Stimulated activated CD4-positive, alpha-beta T cell treated with anti-CD3 and anti-CD28 coated beads, TNF-alpha, amount 100 ng/mL, for 48 hours (primary cell): Measurements from ENCODE around the gene HCFC1R1.
"Not testable (repeated sequence)": the region's sequence is repeated elsewhere in the genome, so short reads cannot be mapped to it uniquely, and the experiment has no call there.

Experiments
- DNase-seq, 3 donors: peaks; one replicate each; pipeline ENCODE4 v3.0.0-alpha.2; 2020; ENCODE audit warnings: low read depth in 3 of 3

The HCFC1R1 gene, protein sequence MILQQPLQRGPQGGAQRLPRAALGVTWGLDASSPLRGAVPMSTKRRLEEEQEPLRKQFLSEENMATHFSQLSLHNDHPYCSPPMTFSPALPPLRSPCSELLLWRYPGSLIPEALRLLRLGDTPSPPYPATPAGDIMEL

DNA sequence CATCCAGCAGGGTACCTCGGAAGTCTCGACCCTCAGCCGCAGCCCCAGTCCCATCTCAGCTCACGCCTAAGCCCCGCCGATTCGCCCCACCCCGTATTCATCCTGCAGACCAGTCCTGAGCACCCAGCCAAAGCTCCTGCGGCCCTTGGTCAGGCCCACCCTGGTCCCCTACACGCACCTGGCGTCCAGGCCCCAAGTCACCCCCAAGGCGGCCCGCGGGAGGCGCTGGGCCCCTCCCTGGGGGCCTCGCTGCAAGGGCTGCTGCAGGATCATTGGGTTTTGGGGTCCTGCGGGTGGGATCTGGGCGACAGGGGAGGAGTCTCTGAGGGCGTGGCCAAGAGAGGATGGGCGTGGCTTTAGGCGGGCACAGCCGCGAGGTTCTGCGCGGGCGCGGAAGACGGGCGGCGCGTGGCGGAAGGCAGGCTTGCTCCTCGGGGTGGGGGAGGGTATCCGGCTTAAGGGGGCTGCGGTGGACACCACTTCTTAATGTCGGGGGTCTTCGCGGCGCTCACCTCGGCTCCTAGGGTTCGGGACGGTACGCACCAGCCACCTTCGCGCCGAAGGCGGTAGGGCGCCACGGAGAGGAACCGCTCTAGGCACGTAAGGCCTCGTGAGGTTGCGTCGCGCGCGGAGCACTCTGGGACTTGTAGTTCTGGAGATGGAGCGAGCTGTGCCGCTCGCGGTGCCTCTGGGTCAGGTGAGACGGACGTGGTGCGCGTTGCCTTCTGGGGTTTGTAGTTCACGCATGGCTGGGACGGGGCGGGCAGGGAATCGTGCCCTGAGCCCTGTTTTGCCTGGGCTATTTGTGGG lies at the start of gene HCFC1R1, which contains the start of gene THOC6:
TSS of gene HCFC1R1 (minus strand) at position 274 of the 810 bp plus-strand sequence. CDS start at position 273, 1 bp downstream.
TSS of gene THOC6 (plus strand) at position 367 of the 810 bp plus-strand sequence. CDS start at position 659, 292 bp downstream.
- peak; percentile 92 to 93 (median 92) for DNase-seq

DNA sequence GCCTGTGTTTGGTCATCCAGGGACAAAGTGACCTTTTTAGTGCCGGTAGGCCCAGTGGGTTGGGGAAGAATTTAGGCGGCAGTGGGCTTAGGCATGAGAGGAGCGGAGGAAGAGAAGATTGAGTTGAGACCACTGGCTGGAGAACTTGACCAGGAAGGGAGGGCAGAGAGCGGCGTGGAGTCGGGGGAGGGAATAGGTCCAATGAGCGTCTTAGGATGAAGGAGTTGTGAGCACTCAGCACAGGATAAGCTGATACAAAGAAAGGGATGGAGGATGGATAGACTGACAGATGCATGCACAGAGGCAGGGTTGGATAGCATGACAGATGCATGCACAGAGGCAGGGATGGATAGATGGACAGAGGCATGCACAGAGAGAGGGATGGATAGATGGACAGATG lies 49.7 kb upstream of the HCFC1R1 start:
- DNase-seq, result no peak

DNA sequence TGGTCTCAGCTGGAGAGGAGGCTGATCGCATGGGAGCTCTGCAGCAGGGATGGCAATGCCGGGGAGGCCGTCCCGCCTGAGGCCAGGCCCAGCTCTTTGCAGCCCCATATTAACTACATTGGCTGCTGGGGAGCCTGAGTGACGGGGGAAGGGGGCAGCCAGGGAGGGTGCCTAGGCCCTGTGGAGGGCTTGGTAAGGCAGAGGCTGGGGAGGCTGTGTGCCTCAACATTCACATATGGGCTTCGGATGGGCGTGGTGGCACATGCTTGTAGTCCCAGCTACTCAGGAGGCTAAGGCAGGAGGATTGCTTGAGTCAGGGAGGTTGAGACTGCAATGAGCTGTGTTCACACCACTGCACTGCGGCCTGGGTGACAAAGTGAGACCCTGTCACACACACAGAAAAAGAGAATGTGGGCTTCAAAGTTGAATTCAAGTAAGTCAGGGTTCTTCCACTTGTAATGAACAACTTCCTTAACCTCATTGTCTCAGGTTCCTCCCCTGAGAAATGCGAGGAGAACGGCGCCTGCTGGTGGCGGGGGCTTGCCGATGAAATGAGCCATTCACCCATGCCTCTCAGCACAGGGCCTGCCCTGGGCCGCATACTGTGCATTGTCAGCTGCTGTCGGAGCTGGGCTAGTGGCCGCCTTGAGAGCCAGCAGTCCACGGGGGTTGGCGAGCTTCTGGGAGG lies 49.0 kb upstream of the HCFC1R1 start:
- DNase-seq, result not testable (repeated sequence)

DNA sequence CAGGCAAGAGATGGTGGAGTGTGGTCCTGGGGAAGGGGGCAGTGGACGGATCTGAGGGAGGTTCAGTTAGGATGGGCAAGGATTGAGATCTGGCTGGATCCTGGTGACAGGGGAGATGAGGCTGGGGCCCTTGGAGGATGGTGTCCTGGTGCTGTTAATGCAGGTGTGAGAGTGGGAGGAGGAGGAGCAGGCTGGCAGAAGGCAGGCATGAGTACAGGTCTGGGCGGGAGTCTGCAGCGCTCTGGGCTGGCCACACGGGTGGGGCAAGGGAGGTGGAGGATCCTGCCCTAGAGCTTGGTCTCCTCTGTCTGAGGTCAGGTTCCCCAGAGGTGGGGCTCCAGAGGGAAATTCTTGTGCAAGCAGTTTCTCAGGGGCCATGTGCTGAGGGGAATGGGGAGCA lies 48.4 kb upstream of the HCFC1R1 start:
- not testable (repeated sequence) for DNase-seq

DNA sequence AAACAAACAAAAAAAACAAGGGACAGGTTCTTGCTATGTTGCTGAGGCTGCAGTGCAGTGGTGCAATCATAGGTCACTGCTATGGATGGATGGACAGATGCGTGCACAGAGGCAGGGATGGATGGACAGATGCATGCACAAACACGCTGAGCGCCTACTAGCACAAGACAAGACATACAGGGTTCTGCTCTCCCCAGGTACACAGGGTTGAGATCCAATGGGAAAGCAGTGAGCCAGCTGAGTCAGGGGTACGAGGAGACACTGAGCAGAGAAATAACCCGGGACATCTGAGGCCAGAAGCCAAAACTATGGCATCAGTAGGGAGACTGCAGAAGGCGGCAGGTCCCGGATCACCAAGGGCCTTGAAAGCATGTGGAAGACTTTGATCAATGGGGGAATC lies 47.9 kb upstream of the HCFC1R1 start:
- no peak for DNase-seq

DNA sequence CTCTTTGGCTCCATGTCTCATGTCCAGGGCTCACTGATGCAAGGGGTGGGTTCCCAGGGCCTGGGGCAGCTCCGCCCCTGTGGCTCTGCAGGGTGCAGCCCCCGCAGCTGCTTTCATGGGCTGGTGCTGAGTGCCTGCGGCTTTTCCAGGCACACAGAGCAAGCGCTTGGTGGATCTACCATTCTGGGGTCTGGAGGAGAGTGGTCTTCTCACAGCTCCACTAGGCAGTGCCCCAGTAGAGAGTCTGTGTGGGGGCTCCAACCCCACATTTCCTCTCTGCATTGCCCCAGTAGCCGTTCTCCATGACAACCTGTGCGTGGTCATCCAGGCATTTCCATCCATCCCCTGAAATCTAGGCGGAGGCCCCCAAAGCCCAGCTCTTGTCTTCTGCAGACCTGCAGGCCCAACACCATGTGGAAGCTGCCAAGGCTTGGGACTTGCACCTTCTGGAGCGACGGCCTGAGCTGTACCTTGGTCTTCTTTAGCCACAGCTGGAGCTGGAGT lies 46.9 kb upstream of the HCFC1R1 start:
- DNase-seq, result no peak

DNA sequence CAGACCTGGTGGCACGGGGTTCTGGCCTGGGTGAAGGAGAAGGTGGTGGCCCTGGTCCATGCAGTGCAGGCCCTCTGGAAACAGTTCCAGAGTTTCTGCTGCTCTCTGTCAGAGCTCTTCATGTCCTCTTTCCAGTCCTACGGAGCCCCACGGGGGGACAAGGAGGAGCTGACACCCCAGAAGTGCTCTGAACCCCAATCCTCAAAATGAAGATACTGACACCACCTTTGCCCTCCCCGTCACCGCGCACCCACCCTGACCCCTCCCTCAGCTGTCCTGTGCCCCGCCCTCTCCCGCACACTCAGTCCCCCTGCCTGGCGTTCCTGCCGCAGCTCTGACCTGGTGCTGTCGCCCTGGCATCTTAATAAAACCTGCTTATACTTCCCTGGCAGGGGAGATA lies 45.4 kb upstream of the HCFC1R1 start:
- not testable (repeated sequence) for DNase-seq

DNA sequence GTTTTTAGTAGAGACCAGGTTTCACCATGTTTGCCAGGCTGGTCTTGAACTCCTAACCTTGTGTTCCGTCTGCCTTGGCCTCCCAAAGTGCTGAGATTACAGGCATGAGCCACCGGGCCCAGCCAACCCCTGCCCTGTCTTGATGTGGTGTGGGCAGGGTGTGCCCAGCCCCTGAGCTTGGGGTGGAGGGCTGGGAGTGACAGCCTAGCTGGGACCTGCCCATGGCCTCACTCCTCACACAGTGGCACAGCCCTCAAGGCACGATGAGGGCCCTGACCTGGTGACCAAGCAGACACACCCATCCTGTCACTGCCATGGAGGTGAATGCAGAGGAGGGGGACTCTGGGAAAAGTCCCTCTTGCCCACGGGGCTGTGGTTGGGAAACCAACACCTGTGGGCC lies 44.7 kb upstream of the HCFC1R1 start:
- DNase-seq, result no peak

DNA sequence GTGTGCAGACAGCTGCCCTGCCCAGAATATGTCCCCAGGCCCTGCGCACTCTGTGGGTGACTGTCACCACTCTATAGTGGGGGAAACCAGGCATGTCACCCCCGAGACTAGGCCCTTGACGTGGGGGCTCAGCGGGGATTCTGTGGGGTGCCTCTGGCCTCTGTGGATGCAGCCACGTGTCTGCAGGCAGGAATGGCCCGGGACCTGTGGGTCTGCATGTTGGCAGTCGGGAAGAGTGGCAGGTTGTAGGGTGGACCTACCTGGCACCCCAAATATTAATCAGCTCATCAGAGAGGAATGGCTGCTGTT lies 42.7 kb upstream of the HCFC1R1 start:
- DNase-seq, result no peak

DNA sequence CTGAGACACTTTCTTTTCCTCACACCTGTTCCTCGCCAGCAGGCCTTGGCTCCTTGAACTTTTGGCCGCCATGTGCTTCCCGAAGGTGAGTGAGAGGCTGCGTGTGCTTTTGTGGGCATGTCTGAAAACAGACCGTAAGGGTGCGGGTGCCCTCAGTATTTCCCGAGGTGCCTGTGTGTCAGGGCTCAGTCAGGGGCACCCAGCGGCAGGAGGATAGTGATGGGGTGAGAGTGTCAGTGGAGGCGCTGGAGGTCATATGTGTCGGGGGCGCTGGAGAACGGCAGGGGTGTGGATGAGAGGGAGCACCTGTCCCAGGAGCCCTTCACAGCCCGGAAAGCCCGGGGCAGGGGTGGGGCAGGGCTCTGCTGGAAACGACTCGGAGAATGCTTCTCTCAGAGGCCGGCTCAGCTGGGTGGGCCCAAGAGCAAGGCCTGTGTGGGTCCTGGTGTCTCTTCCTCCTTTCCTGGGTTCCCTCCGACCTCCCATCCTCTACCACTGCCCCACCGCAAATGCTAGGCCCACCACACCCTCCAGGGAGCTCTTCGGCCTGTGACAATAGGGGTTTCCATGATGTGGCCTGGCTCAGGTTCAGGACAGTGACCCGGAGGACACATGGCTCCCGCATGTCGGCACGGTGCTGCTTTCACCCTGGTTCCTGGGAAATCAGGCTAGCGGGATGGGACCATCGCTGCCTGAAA lies 42.1 kb upstream of the HCFC1R1 start:
- DNase-seq, result no peak

DNA sequence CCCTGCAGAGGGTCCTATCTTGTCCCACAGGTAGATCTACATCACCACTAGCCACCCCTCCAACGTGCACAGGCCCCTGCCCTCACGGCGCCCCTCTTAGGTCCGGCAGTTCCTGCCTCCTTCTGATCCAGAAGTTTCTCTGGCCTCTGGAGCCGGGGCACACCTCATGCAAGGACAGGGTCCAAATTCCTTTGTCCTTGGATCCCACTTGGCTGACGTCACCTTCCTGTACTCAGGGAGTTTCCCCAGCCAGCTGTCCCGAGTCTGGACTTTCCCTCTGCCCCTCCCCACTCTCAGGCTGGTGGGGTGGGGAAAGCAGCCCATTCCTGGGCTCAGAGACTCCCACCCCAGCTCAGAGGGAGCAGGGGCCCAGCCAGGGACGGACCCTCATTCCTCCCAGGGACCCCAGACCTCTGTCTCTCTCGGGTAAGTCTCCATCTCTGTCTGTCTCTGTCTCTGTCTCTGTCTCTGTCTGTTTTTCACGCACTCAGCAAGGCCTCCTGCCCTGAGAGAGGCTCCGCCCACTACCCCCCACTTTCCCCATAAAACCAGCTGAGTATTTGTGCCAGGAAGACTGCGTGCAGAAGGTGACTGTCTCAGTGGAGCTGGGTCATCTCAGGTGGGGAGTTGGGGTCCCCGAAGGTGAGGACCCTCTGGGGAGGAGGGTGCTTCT lies 41.5 kb upstream of the HCFC1R1 start, which contains the start of gene IL32:
TSS of gene IL32 (plus strand) at position 572 of the 673 bp plus-strand sequence. CDS start 172 bp downstream, outside the sequence.
- DNase-seq, result peak; percentile 52 to 64 (median 55)

DNA sequence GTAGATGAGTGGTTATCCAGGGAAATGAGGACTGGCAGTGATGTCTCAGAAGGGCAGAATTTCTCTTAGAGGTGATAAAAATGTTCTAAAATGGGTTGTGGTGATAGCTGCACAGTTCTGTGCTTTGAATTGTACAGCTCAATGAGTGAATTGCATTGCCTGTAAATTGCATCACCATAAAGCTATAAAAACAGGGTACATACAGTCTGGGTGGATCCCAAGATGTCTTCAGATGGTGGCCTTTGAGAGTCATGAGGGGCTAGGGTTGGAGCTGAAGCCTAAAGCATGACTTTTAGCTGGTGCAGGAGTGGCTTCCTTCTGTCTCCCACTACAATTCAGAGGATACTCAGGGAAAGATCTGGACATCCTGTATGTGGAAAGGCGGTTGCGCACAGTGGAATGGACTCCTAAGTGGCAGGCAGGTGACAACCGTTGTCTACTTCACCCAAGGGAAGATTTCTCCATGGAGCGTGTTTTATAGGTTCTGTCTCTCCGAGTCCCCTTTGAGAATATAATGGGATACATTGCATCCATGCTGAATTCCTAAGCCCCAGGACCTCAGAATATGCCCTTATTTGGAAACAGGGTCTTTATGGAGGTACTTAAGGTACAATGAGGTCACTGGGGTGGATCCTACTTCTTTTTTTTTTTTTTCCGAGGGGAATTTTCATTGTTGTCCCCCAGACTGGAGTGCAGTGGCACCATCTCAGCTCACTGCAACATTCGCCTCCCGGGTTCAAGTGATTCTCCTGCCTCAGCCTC lies 40.1 kb upstream of the HCFC1R1 start:
- no peak for DNase-seq

DNA sequence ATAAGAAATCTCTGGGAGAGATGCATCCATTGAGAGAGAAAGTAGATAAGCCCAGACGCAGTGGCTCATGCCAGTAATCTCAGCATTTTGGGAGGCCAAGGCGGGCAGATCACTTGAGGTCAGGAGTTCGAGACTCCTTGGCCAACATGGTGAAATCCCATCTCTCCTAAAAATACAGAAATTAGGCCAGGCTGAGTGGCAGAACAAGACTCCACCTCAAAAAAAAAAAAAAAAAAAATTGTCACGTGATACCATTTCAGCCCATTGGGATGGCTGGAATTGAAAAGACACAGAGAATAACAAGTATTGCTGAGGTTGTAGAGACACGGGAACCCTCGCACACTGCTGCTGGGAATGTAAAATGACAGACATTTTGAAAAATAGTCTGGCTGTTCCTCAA lies 38.8 kb upstream of the HCFC1R1 start:
- no peak for DNase-seq

DNA sequence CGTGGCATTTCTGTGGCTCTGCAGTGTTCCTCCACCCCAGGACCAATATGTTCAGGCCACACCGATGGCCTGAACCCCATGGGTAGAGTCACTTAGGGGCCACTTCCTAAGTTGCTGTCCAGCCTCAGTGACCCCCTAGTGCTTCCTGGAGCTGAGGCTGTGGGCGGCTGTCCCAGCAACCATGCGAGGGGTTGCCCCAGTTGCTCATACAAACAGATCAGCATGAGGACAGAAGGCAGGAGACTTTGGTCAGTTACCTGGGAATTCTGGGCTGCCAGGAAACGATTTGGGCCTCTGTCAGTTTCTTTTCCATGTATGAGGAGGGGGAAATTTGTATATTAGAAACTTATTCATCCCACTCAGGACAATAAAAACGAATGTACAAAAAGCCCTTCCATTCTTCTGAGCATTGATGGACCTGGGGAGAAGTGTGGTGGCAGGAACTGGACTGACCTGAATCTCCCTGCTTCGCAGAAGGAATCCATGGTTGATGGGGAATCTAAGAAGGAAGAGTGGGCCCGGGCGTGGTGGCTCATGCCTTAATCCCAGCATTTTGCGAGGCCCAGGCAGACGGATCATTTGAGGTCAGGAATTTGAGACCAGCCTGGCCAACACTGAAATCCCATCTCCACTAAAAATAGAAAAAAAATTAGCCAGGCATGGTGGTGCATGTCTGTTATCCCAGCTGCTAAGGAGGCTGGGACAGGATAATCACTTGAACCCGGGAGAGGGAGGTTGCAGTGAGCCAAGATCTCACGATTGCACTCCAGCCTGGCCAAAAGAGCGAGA lies 36.8 kb upstream of the HCFC1R1 start:
- no peak for DNase-seq

DNA sequence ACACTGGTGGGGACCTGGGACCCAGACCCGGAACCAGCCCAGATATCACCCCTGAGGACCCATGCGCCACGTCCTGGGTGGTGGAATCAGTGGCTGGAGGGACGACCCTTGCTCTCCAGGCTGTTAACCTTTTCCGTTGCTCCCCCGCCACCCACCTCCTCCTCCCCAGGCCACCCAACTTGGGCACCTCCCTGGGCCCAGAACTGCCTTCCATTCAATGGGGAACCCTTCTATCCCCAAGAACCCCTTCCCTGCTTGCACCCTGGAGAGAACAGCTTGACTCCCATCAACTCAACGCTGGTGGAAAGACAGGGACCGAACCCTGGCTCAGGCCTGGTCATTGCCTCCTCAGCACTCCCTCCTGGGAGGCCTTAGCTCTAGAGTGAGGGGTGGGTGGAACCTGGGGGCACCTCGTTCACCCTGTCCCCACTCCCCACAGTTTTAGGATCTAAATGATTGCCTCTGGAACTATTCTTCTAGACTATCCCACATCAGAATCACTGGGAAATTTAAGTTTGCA lies 36.0 kb upstream of the HCFC1R1 start:
- DNase-seq, result no peak

DNA sequence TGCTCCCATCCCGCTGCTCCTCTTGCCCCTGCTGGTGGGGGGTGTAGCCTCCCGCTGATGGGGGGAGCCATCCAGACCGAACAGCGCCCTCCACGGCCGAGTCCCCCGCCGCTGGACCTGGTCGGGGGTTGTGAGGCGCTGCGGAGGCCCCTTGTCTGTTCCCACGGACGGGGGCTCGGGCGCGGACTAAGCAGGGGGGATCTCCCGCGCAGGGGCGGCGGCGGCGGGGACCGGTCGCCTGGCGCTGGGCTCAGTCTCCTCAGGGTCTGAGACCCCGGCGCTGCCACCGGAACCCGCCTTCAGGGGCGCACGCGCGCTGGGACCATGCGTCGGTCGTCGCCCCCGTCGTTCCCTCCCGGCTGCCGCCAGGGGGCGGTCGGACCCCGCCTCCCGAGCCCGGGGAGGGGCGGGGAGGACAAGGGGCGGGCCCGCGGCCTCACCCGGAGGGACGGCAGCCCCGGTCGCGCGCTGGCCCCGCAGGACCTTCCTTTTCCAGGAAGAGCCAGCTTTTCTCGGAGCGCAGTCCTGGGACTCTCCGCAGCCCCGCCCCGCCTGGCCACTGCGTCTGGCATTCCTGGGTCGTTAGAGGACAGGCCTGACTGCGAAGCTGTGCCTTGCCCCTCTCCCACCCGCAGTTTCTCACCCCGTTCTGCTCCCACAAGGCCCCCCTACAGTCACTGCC lies 35.4 kb upstream of the HCFC1R1 start:
- peak; percentile 70 to 81 (median 76) for DNase-seq

DNA sequence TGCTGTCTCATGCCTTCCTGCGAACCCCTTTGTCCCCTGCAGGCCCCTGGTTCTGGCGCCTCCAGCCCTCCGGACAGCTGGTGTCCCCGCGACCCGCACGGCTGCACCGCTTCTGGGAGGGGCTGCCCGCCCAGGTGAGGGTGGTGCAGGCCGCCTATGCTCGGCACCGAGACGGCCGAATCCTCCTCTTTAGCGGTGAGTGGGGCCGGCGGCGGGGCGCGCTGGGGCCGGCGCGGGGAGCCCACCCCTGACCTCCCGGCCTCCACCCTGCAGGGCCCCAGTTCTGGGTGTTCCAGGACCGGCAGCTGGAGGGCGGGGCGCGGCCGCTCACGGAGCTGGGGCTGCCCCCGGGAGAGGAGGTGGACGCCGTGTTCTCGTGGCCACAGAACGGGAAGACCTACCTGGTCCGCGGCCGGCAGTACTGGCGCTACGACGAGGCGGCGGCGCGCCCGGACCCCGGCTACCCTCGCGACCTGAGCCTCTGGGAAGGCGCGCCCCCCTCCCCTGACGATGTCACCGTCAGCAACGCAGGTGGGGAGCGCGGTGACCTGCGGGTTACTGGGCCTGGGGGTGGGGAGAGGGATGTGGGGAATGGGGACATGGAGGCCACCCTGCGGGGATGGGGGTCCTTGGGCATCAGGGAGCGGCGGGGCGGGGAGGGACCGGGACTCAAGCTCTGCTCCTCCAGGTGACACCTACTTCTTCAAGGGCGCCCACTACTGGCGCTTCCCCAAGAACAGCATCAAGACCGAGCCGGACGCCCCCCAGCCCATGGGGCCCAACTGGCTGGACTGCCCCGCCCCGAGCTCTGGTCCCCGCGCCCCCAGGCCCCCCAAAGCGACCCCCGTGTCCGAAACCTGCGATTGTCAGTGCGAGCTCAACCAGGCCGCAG lies 34.6 kb upstream of the HCFC1R1 start:
- peak in 1 of 3 donors; percentile 52 for DNase-seq
